Sigmoid colon (tissue), 4 donors: ENCODE results near the gene FNDC5.

ENCODE experiments used
- POLR2AphosphoS5 ChIP-seq, 4 donors: sonication (generic); formaldehyde crosslinking; IDR thresholded peaks; one replicate each; pipeline ENCODE4 v1.6.1; 2017; ENCODE audit warnings: antibody characterized with exemption in 4 of 4
- TF ChIP-seq, protein P1 (sequence below), 4 experiments: fragments of 450-650 bp in 3 of 4; fragments of 200-600 bp in 1 of 4; IDR thresholded peaks; one replicate each; pipeline ENCODE4 v1.5.1; 2016 to 2019; ENCODE audit warnings: antibody characterized with exemption in 4 of 4, mild to moderate bottlenecking in 3 of 4, moderate library complexity in 2 of 4

- TF ChIP-seq, protein P1, sequence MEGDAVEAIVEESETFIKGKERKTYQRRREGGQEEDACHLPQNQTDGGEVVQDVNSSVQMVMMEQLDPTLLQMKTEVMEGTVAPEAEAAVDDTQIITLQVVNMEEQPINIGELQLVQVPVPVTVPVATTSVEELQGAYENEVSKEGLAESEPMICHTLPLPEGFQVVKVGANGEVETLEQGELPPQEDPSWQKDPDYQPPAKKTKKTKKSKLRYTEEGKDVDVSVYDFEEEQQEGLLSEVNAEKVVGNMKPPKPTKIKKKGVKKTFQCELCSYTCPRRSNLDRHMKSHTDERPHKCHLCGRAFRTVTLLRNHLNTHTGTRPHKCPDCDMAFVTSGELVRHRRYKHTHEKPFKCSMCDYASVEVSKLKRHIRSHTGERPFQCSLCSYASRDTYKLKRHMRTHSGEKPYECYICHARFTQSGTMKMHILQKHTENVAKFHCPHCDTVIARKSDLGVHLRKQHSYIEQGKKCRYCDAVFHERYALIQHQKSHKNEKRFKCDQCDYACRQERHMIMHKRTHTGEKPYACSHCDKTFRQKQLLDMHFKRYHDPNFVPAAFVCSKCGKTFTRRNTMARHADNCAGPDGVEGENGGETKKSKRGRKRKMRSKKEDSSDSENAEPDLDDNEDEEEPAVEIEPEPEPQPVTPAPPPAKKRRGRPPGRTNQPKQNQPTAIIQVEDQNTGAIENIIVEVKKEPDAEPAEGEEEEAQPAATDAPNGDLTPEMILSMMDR (IDR thresholded peaks at IDR 0.05) = no peak
- TF ChIP-seq POLR2AphosphoS5 (IDR thresholded peaks at IDR 0.05) = peak; percentile 84 to 97 (median 90)
Measured at GRCh38 chr1:32817159-32817814, 53.4 kb downstream of the FNDC5 start, which contains the start of the genes S100PBP and YARS1.
